B cell (primary cell): Measurements from ENCODE around the gene C2CD4A. TPM values are rescaled to one million over a fixed set of nuclear protein-coding genes. Genes with fewer than 3 reads are reported as not detected.

Source experiments
- ATAC-seq: fragments of 200-7000 bp; cut with Tn5 transposase; one replicate; pipeline ENCODE4 v1.10.0; 2021; ENCODE audit warnings: low read depth, mild to moderate bottlenecking, moderate number of reproducible peaks, moderate library complexity
- CTCF ChIA-PET: fragments of 350-600 bp; sonication (Branson Sonifier 250); formaldehyde crosslinking; loops from one replicate; lab custom pipeline; 2021; ENCODE audit warnings: antibody characterized with exemption, inconsistent platforms; lab: Charles Lee
- POLR2A ChIA-PET: fragments of 350-600 bp; sonication (Branson Sonifier 250); formaldehyde crosslinking; loops from one replicate; lab custom pipeline; 2021; ENCODE audit warnings: antibody characterized with exemption; lab: Charles Lee
- DNase-seq: peaks from one replicate; pipeline ENCODE4 v3.0.0; 2013
- H2AFZ ChIP-seq: 2 replicates; pipeline ENCODE4 v1.6.1; 2012; ENCODE audit warnings: mild to moderate bottlenecking, low read depth, low read length; ENCODE audit not compliant: insufficient read depth, poor library complexity, severe bottlenecking
- H3K27ac ChIP-seq, 2 donors: 1 replicate in 1 of 2; 2 replicates in 1 of 2; pipeline ENCODE4 v1.5.1; 2012 to 2013; ENCODE audit warnings: low read length in 2 of 2, mild to moderate bottlenecking in 2 of 2, moderate library complexity in 1 of 2
- H3K27me3 ChIP-seq, 4 experiments: fragments of 200-600 bp in 1 of 4; sonication (generic) in 1 of 4; replicated peaks in 1 of 4; 1 replicate in 2 of 4; 2 replicates in 2 of 4; pipeline versions ENCODE4 v1.6.1 to v1.7.0; 2013 to 2016; ENCODE audit warnings: low read length in 3 of 4, mild to moderate bottlenecking in 2 of 4, mixed read lengths in 1 of 4, moderate library complexity in 1 of 4; ENCODE audit not compliant: insufficient read depth in 4 of 4, control insufficient read depth in 3 of 4; ENCODE audit errors: control extremely low read depth in 1 of 4
- H3K36me3 ChIP-seq, 2 experiments: replicated peaks in 1 of 2; 1 replicate in 1 of 2; 2 replicates in 1 of 2; pipeline versions ENCODE4 v1.6.1 to v1.7.1; 2013; ENCODE audit warnings: low read length in 1 of 2; ENCODE audit not compliant: insufficient read depth in 2 of 2, control insufficient read depth in 1 of 2; ENCODE audit errors: control extremely low read depth in 1 of 2, extremely low read depth in 1 of 2
- H3K4me1 ChIP-seq, 2 donors: fragments of 200-600 bp in 1 of 2; sonication (generic) in 1 of 2; 1 replicate in 1 of 2; 2 replicates in 1 of 2; pipeline versions ENCODE4 v1.5.1 to v1.6.1; 2013 to 2017; ENCODE audit warnings: low read length in 2 of 2; ENCODE audit not compliant: control insufficient read depth in 2 of 2, insufficient read depth in 2 of 2
- H3K4me2 ChIP-seq: replicated peaks from 2 replicates; pipeline ENCODE3; 2012; ENCODE audit warnings: mild to moderate bottlenecking, low read depth, low read length; ENCODE audit not compliant: poor library complexity, severe bottlenecking
- H3K4me3 ChIP-seq, 5 experiments: fragments of 200-600 bp in 1 of 5; sonication (generic) in 1 of 5; 1 replicate in 3 of 5; 2 replicates in 2 of 5; pipeline versions ENCODE4 v1.5.1 to v1.7.0; 2011 to 2016; ENCODE audit warnings: low read length in 4 of 5, mild to moderate bottlenecking in 4 of 5, low read depth in 2 of 5, control low read depth in 1 of 5, moderate library complexity in 1 of 5; ENCODE audit not compliant: insufficient read depth in 1 of 5; ENCODE audit errors: control extremely low read depth in 1 of 5, extremely low read depth in 1 of 5
- H3K79me2 ChIP-seq: fragments of 200-600 bp; sonication (generic); one replicate; pipeline ENCODE4 v1.6.0; 2016; ENCODE audit warnings: low read length; ENCODE audit not compliant: control insufficient read depth, insufficient read depth
- H3K9ac ChIP-seq: fragments of 200-600 bp; sonication (generic); 2 replicates; pipeline ENCODE4 v1.6.1; 2017; ENCODE audit warnings: mild to moderate bottlenecking, low read length, moderate library complexity
- H3K9me3 ChIP-seq, 3 donors: one replicate each; pipeline versions ENCODE4 v1.6.1 to v1.7.1; 2013; ENCODE audit warnings: low read length in 2 of 3; ENCODE audit not compliant: control insufficient read depth in 2 of 3, insufficient read depth in 1 of 3; ENCODE audit errors: control extremely low read depth in 1 of 3
- H4K20me1 ChIP-seq: 2 replicates; pipeline ENCODE4 v1.6.0; 2012; ENCODE audit warnings: mild to moderate bottlenecking, low read length; ENCODE audit not compliant: insufficient read depth, control insufficient read depth, poor library complexity, severe bottlenecking
- H3K27ac Mint-ChIP-seq: one replicate; pipeline ENCODE4 v1.8.0; 2021; ENCODE audit warnings: mixed read lengths
- H3K27me3 Mint-ChIP-seq: one replicate; pipeline ENCODE4 v1.8.0; 2021; ENCODE audit warnings: mixed read lengths
- H3K4me1 Mint-ChIP-seq: one replicate; pipeline ENCODE4 v1.8.0; 2021; ENCODE audit warnings: mixed read lengths
- H3K4me3 Mint-ChIP-seq: one replicate; pipeline ENCODE4 v1.8.0; 2021; ENCODE audit warnings: mixed read lengths
- H3K9me3 Mint-ChIP-seq: one replicate; pipeline ENCODE4 v1.8.0; 2022; ENCODE audit warnings: mixed read lengths; ENCODE audit not compliant: insufficient read depth
- CTCF ChIP-seq: fragments of 200-600 bp; IDR thresholded peaks from one replicate; pipeline ENCODE4 v1.8.0; 2022; ENCODE audit warnings: antibody characterized with exemption, mild to moderate bottlenecking
- EZH2 ChIP-seq: IDR thresholded peaks from 2 replicates; pipeline ENCODE4 v1.6.1; 2012; ENCODE audit warnings: borderline replicate concordance, low read depth, mild to moderate bottlenecking, moderate library complexity, low read length; ENCODE audit not compliant: insufficient read depth, poor library complexity, severe bottlenecking
- WGBS: methylation state at CpG from one replicate; pipeline ENCODE4 v1.1.5; 2013; ENCODE audit warnings: missing lambda C conversion rate; ENCODE audit not compliant: insufficient coverage; 5-methylcytosine and 5-hydroxymethylcytosine counted together
- intact Hi-C: fragments of 100-400 bp; cut with micrococcal nuclease; formaldehyde crosslinking; loops from one replicate; pipeline ENCODE4 v1.10.0; 2022
- polyA plus RNA-seq: library from polyadenylated mRNA; depleted of rRNA; stranded (reverse); fragments of >200 nt; gene quantifications from 2 replicates; pipeline ENCODE4 v1.2.3, GENCODE V29; 2012
- total RNA-seq, 2 donors: library from RNA; stranded (reverse); fragments of 120-200 nt in 1 of 2; gene quantifications; 1 replicate in 1 of 2; 2 replicates in 1 of 2; pipeline versions ENCODE4 v1.2.3 to v1.2.4, GENCODE V29; 2013 to 2022

C2CD4A gene
- total and polyA plus RNA-seq, 2 donors (not counting 1 experiment from before 2014, with no cell fraction given): not detected

- H3K27ac Mint-ChIP-seq: no peak overlapping the region
- ChIA-PET CTCF (interaction anchor here (1.1 to 1.6 kb wide), 5 partner anchors 20 to 89 kb away, joined by 3 to 4 read pairs (median 4); no protein-coding TSS in a partner anchor), POLR2A (no interaction called here)
- H3K4me1 ChIP-seq: peaks cover 21 to 22% of the 10 kb centered on the region in 2 donors
- peaks cover 36% of the 10 kb centered on the region for H3K27me3 Mint-ChIP-seq
- H3K4me3 Mint-ChIP-seq: peak overlapping the region; percentile 82
- H3K4me3 ChIP-seq: peak overlapping the region; percentile 4 to 66 (median 46)
- H3K27me3 ChIP-seq: peaks cover 1 to 35% (median 27%) of the 10 kb centered on the region in 4 experiments
- TF ChIP-seq EZH2 (no peak), CTCF (peak; percentile 32)
- H3K36me3 ChIP-seq: no peaks in the 10 kb centered on the region
- peak overlapping the region; percentile 48 for H2AFZ ChIP-seq
- H3K4me2 ChIP-seq: peak overlapping the region; percentile 93
- ATAC-seq (peak; percentile 65), DNase-seq (peak; percentile 62)
- H3K27ac ChIP-seq: no peak overlapping the region
- no peaks in the 10 kb centered on the region for H3K9me3 ChIP-seq
- 3% methylated on average over 62 of the region's 62 CpGs for WGBS
- peaks cover 21% of the 10 kb centered on the region for H3K4me1 Mint-ChIP-seq
- intact Hi-C loops: loop anchor here (1.0 to 10.0 kb wide), 3 partner anchors 7 to 1210 kb away; partner anchors contain the start of genes APH1B and VPS13C
- H3K79me2 ChIP-seq: no peaks in the 10 kb centered on the region
- H4K20me1 ChIP-seq: peaks cover 5% of the 10 kb centered on the region
- H3K9ac ChIP-seq: peak overlapping the region; percentile 63
- H3K9me3 Mint-ChIP-seq: no peaks in the 10 kb centered on the region
Measured at GRCh38 chr15:62067448-62068044, 769 bp downstream of the C2CD4A start.
